HEK293T (cell line): ENCODE results near the gene CC2D1A.

ENCODE experiments used
- CTCF ChIA-PET: fragments of 350-600 bp; formaldehyde crosslinking; extraction: SDS; loops from one replicate; lab custom pipeline; 2021; ENCODE audit warnings: antibody characterized with exemption, inconsistent platforms; lab: Yijun Ruan, JAX
- POLR2A ChIA-PET: fragments of 350-600 bp; formaldehyde crosslinking; extraction: SDS; loops from one replicate; lab custom pipeline; 2020; ENCODE audit warnings: antibody characterized with exemption, inconsistent platforms; lab: Yijun Ruan, JAX
- DNase-seq: peaks from one replicate; pipeline ENCODE4 v3.0.0; 2012; ENCODE audit warnings: mixed read lengths; ENCODE audit errors: extremely low spot score
- ARNT ChIP-seq: fragments of 450-650 bp; IDR thresholded peaks from 2 replicates; pipeline ENCODE4 v1.6.1; 2017; ENCODE audit warnings: mild to moderate bottlenecking
- BHLHE40 ChIP-seq: fragments of 450-650 bp; IDR thresholded peaks from 2 replicates; pipeline ENCODE4 v1.6.1; 2016; ENCODE audit warnings: mild to moderate bottlenecking, moderate library complexity, borderline replicate concordance
- CTBP1 ChIP-seq: fragments of 450-650 bp; IDR thresholded peaks from 2 replicates; pipeline ENCODE4 v1.6.1; 2016; ENCODE audit warnings: borderline replicate concordance
- ELF4 ChIP-seq: fragments of 450-650 bp; IDR thresholded peaks from 2 replicates; pipeline ENCODE4 v1.6.1; 2017; ENCODE audit warnings: antibody characterized with exemption
- FOXA1 ChIP-seq: fragments of 450-650 bp; IDR thresholded peaks from 2 replicates; pipeline ENCODE4 v1.6.1; 2016; ENCODE audit warnings: mild to moderate bottlenecking
- FOXK2 ChIP-seq: fragments of 450-650 bp; IDR thresholded peaks from 2 replicates; pipeline ENCODE4 v1.6.1; 2016; ENCODE audit warnings: mild to moderate bottlenecking
- FOXM1 ChIP-seq: fragments of 450-650 bp; IDR thresholded peaks from 2 replicates; pipeline ENCODE4 v1.6.1; 2017; ENCODE audit warnings: mild to moderate bottlenecking, borderline replicate concordance
- HDGF ChIP-seq: fragments of 450-650 bp; IDR thresholded peaks from 2 replicates; pipeline ENCODE4 v1.6.1; 2017; ENCODE audit warnings: antibody characterized with exemption, borderline replicate concordance
- L3MBTL2 ChIP-seq: fragments of 450-650 bp; conservative IDR thresholded peaks from 2 replicates; pipeline ENCODE4 v1.6.1; 2016; ENCODE audit warnings: mild to moderate bottlenecking
- LEF1 ChIP-seq: fragments of 450-650 bp; IDR thresholded peaks from 2 replicates; pipeline ENCODE4 v1.6.1; 2017; ENCODE audit warnings: mild to moderate bottlenecking, borderline replicate concordance
- NFRKB ChIP-seq: fragments of 450-650 bp; IDR thresholded peaks from 2 replicates; pipeline ENCODE4 v1.6.1; 2016; ENCODE audit warnings: mild to moderate bottlenecking, moderate library complexity
- SP1 ChIP-seq: fragments of 450-650 bp; IDR thresholded peaks from 2 replicates; pipeline ENCODE4 v1.6.1; 2017
- SUZ12 ChIP-seq: fragments of 450-650 bp; IDR thresholded peaks from 2 replicates; pipeline ENCODE4 v1.6.1; 2016; ENCODE audit warnings: mild to moderate bottlenecking
- TARDBP ChIP-seq: fragments of 450-650 bp; IDR thresholded peaks from 2 replicates; pipeline ENCODE4 v1.6.1; 2016
- ZNF384 ChIP-seq: fragments of 450-650 bp; IDR thresholded peaks from 2 replicates; pipeline ENCODE4 v1.6.1; 2016
- TF ChIP-seq, protein P1 (sequence below): fragments of 450-650 bp; IDR thresholded peaks from 2 replicates; pipeline ENCODE4 v1.6.1; 2016

The CC2D1A gene

DNA sequence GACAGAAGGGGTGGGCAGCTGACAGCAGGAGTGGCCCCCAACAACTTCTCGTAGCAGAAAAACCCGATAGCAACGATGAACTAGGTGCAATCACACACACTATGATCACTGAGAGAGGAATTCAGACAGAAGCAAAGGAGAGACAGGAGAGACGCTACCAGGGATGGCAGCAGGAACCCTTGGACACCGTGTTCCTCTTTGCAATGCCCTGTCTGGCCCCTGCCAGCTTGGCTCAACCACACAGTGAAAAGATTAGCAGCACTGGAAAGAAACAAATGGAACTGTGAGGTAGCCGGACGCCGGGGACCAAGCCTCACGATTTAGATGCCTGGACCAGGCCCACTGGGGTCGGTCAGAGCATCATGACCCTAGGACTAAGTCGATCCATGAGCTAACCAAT, 69.9 kb downstream of the CC2D1A start:
- ChIA-PET POLR2A (no interaction called here), CTCF (no interaction called here)
- DNase-seq: no peak
- TF ChIP-seq FOXK2: no peak
- no peak for TF ChIP-seq FOXA1
- TF ChIP-seq, protein P1, sequence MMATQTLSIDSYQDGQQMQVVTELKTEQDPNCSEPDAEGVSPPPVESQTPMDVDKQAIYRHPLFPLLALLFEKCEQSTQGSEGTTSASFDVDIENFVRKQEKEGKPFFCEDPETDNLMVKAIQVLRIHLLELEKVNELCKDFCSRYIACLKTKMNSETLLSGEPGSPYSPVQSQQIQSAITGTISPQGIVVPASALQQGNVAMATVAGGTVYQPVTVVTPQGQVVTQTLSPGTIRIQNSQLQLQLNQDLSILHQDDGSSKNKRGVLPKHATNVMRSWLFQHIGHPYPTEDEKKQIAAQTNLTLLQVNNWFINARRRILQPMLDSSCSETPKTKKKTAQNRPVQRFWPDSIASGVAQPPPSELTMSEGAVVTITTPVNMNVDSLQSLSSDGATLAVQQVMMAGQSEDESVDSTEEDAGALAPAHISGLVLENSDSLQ: no peak
- TF ChIP-seq ZNF384: no peak
- TF ChIP-seq L3MBTL2: no peak
- no peak for TF ChIP-seq SP1
- no peak for TF ChIP-seq FOXM1
- no peak for TF ChIP-seq CTBP1
- TF ChIP-seq HDGF: no peak
- no peak for TF ChIP-seq ARNT
- no peak for TF ChIP-seq SUZ12
- TF ChIP-seq NFRKB: no peak

DNA sequence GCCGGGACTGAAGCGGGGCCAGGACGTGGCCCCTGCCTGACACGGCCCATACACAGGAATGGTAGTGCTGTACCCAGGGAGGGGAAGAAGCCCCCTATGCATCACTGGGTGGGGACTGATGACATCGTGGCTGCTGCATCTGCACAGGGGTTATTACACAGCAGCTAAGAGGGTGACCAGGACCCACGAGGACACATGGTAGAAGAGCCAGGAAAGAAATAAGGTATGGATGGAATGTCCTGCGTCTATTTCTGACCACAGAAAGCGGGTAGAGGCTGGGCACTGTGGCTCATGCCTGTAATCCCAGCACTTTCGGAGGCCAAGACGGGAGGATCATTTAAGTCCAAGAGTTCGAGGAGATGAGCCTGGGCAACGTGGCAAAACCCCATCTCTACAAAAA, 70.4 kb downstream of the CC2D1A start:
- ChIA-PET CTCF (no interaction called here), POLR2A (no interaction called here)
- no peak for DNase-seq
- TF ChIP-seq FOXA1 (no peak), NFRKB (no peak), SP1 (no peak)
- TF ChIP-seq, protein P1: no peak

GRCh38 chr19:13977803-13978202, 71.8 kb downstream of the CC2D1A start:
- POLR2A ChIA-PET: interaction anchor here (0.7 kb wide), 1 partner anchor 27 kb away, joined by 3 read pairs; no protein-coding TSS in a partner anchor
- DNase-seq: no peak
- no peak for TF ChIP-seq BHLHE40
- TF ChIP-seq LEF1: no peak
- no peak for TF ChIP-seq NFRKB
- TF ChIP-seq CTBP1: no peak
- no peak for TF ChIP-seq SUZ12
- no peak for TF ChIP-seq SP1
- TF ChIP-seq FOXM1: no peak
- no peak for TF ChIP-seq TARDBP
- TF ChIP-seq ELF4: no peak
- CTCF ChIA-PET: no interaction called here

GRCh38 chr19:13978351-13979243, 72.6 kb downstream of the CC2D1A start:
- DNase-seq: no peak
- TF ChIP-seq, protein P1: no peak
- no peak for TF ChIP-seq FOXM1
- TF ChIP-seq HDGF: no peak
- no peak for TF ChIP-seq SUZ12
- TF ChIP-seq FOXA1: no peak
- no peak for TF ChIP-seq SP1
- TF ChIP-seq CTBP1: no peak
- no peak for TF ChIP-seq TARDBP
- no peak for TF ChIP-seq BHLHE40
- TF ChIP-seq ZNF384: no peak
- TF ChIP-seq ELF4: no peak
- TF ChIP-seq ARNT: no peak
- no peak for TF ChIP-seq FOXK2
- TF ChIP-seq NFRKB: no peak
- TF ChIP-seq LEF1: no peak
- TF ChIP-seq L3MBTL2: no peak
- ChIA-PET POLR2A (interaction anchor here (0.7 kb wide), 1 partner anchor 26 kb away, joined by 3 read pairs; no protein-coding TSS in a partner anchor), CTCF (no interaction called here)

DNA sequence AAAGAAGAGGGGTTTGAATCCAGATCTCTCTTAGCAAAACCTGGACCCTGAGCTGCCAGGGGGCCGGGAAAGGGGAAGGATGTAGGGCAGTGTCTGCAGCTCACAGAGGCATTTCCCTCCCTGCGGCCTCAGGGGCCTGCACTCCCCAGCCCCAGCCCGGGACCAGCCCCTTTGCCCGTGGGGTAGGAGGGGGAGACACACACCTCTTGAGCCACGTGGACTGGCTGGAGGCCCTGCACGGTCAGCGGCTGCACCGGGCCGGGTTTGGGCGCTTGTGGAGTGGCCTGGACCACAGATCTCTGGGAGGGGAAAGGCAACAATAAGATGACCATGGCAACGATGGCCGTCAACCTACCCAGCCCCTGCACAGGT, 73.2 kb downstream of the CC2D1A start:
- TF ChIP-seq SUZ12: no peak
- no peak for TF ChIP-seq NFRKB
- TF ChIP-seq TARDBP: no peak
- TF ChIP-seq ARNT: no peak
- no peak for TF ChIP-seq SP1
- TF ChIP-seq FOXM1: no peak
- TF ChIP-seq ZNF384: no peak
- TF ChIP-seq HDGF: no peak
- no peak for TF ChIP-seq CTBP1
- POLR2A ChIA-PET: no interaction called here
- DNase-seq: no peak
- CTCF ChIA-PET: no interaction called here

- POLR2A ChIA-PET: no interaction called here
- TF ChIP-seq SP1: no peak
- no peak for TF ChIP-seq ZNF384
- TF ChIP-seq, protein P1: no peak
- no peak for TF ChIP-seq NFRKB
- no peak for TF ChIP-seq TARDBP
- no peak for TF ChIP-seq SUZ12
- TF ChIP-seq BHLHE40: no peak
- no peak for TF ChIP-seq HDGF
- TF ChIP-seq ELF4: no peak
- no peak for TF ChIP-seq FOXM1
- no peak for TF ChIP-seq FOXA1
- no peak for TF ChIP-seq L3MBTL2
- no peak for TF ChIP-seq LEF1
- TF ChIP-seq ARNT: no peak
- no peak for TF ChIP-seq FOXK2
- TF ChIP-seq CTBP1: no peak
- no peak for DNase-seq
- CTCF ChIA-PET: no interaction called here
Measured at GRCh38 chr19:13979686-13980085, 73.7 kb downstream of the CC2D1A start.
